ENCODE results near the gene EPHA3. TPM values are rescaled to one million over a fixed set of nuclear protein-coding genes. Genes with fewer than 3 reads are reported as not detected.
"Not testable (repeated sequence)": the region's sequence is repeated elsewhere in the genome, so short reads cannot be mapped to it uniquely, and the experiment has no call there.

EPHA3 gene
- total RNA-seq, 1 experiment from 2014 or later, result not detected

GRCh38 chr3:89340408-89340807 is 233.0 kb downstream of the EPHA3 start:
- no peaks in the 10 kb centered on the region for H3K4me1 ChIP-seq
- ChIA-PET POLR2A (interaction anchor here (0.5 kb wide), 1 partner anchor 155 kb away, joined by 3 read pairs; no protein-coding TSS in a partner anchor), CTCF (no interaction called here)
- Mint-ChIP-seq H3K4me3 (ENCODE audit: unreplicated experiment) (no peak overlapping the region), H3K9me3 (ENCODE audit: unreplicated experiment) (no peaks in the 10 kb centered on the region), H3K4me1 (ENCODE audit: low read depth, unreplicated experiment) (no peaks in the 10 kb centered on the region), H3K27me3 (ENCODE audit: insufficient read depth, unreplicated experiment) (no peaks in the 10 kb centered on the region), H3K36me3 (ENCODE audit: insufficient read depth, unreplicated experiment) (no peaks in the 10 kb centered on the region), H3K27ac (ENCODE audit: unreplicated experiment) (no peak overlapping the region)
- no peaks in the 10 kb centered on the region for H3K9me3 ChIP-seq
- no peaks in the 10 kb centered on the region for H3K27me3 ChIP-seq (replicated peaks; ENCODE audit: control insufficient read depth, insufficient read depth, low read length)
- intact Hi-C loops (cut with micrococcal nuclease; ENCODE audit: unreplicated experiment), result no loop called here
- no TSS peak for BruUV-seq (replicated peaks)
- TF ChIP-seq CTCF (IDR thresholded peaks at IDR 0.05; ENCODE audit: insufficient read depth in 1 of 2, low read depth in 1 of 2, low read length in 1 of 2, severe bottlenecking in 1 of 2, unreplicated experiment in 1 of 2), result no peak
- DNase-seq, result no peak
- H3K36me3 ChIP-seq (ENCODE audit: control insufficient read depth, insufficient read depth, low read length), result no peaks in the 10 kb centered on the region
- H3K4me3 ChIP-seq (ENCODE audit: low read depth, low read length), result no peak overlapping the region

- Mint-ChIP-seq H3K4me3 (ENCODE audit: unreplicated experiment) (no peak overlapping the region), H3K9me3 (ENCODE audit: unreplicated experiment) (no peaks in the 10 kb centered on the region), H3K4me1 (ENCODE audit: low read depth, unreplicated experiment) (no peaks in the 10 kb centered on the region), H3K36me3 (ENCODE audit: insufficient read depth, unreplicated experiment) (no peaks in the 10 kb centered on the region), H3K27me3 (ENCODE audit: insufficient read depth, unreplicated experiment) (no peaks in the 10 kb centered on the region), H3K27ac (ENCODE audit: unreplicated experiment) (no peak overlapping the region)
- no peak for TF ChIP-seq CTCF (IDR thresholded peaks at IDR 0.05; ENCODE audit: insufficient read depth in 1 of 2, low read depth in 1 of 2, low read length in 1 of 2, severe bottlenecking in 1 of 2, unreplicated experiment in 1 of 2)
- intact Hi-C loops (cut with micrococcal nuclease; ENCODE audit: unreplicated experiment), result no loop called here
- H3K36me3 ChIP-seq (ENCODE audit: control insufficient read depth, insufficient read depth, low read length), result no peaks in the 10 kb centered on the region
- no peaks in the 10 kb centered on the region for H3K4me1 ChIP-seq
- POLR2A ChIA-PET, result no interaction called here
- BruUV-seq (replicated peaks), result no TSS peak
- no peaks in the 10 kb centered on the region for H3K27me3 ChIP-seq (replicated peaks; ENCODE audit: control insufficient read depth, insufficient read depth, low read length)
- H3K4me3 ChIP-seq (ENCODE audit: low read depth, low read length), result no peak overlapping the region
- H3K9me3 ChIP-seq, result no peaks in the 10 kb centered on the region
- CTCF ChIA-PET, result no interaction called here
- DNase-seq, result no peak
These were observed 236.7 kb downstream of the EPHA3 start for GRCh38 chr3:89344076-89344475.

GRCh38 chr3:89350935-89351334 is 243.5 kb downstream of the EPHA3 start:
- POLR2A ChIA-PET; intact Hi-C loops (cut with micrococcal nuclease; ENCODE audit: unreplicated experiment); H3K9me3 ChIP-seq; H3K27me3 Mint-ChIP-seq (ENCODE audit: insufficient read depth, unreplicated experiment); H3K36me3 Mint-ChIP-seq (ENCODE audit: insufficient read depth, unreplicated experiment); H3K27ac Mint-ChIP-seq (ENCODE audit: unreplicated experiment); H3K4me1 ChIP-seq; CTCF ChIA-PET; H3K9me3 Mint-ChIP-seq (ENCODE audit: unreplicated experiment); H3K27me3 ChIP-seq (replicated peaks; ENCODE audit: control insufficient read depth, insufficient read depth, low read length); H3K4me3 ChIP-seq (ENCODE audit: low read depth, low read length); H3K4me3 Mint-ChIP-seq (ENCODE audit: unreplicated experiment); DNase-seq; H3K36me3 ChIP-seq (ENCODE audit: control insufficient read depth, insufficient read depth, low read length); H3K4me1 Mint-ChIP-seq (ENCODE audit: low read depth, unreplicated experiment); BruUV-seq (replicated peaks): not testable (repeated sequence)

GRCh38 chr3:89353465-89353864 is 246.0 kb downstream of the EPHA3 start:
- Mint-ChIP-seq H3K4me3 (ENCODE audit: unreplicated experiment) (no peak overlapping the region), H3K27ac (ENCODE audit: unreplicated experiment) (no peak overlapping the region), H3K9me3 (ENCODE audit: unreplicated experiment) (peaks cover 9% of the 10 kb centered on the region), H3K27me3 (ENCODE audit: insufficient read depth, unreplicated experiment) (no peaks in the 10 kb centered on the region), H3K4me1 (ENCODE audit: low read depth, unreplicated experiment) (no peaks in the 10 kb centered on the region), H3K36me3 (ENCODE audit: insufficient read depth, unreplicated experiment) (no peaks in the 10 kb centered on the region)
- CTCF ChIA-PET, result no interaction called here
- Histone ChIP-seq H3K36me3 (ENCODE audit: control insufficient read depth, insufficient read depth, low read length) (no peaks in the 10 kb centered on the region), H3K27me3 (replicated peaks; ENCODE audit: control insufficient read depth, insufficient read depth, low read length) (no peaks in the 10 kb centered on the region), H3K4me1 (no peaks in the 10 kb centered on the region), H3K4me3 (ENCODE audit: low read depth, low read length) (no peak overlapping the region), H3K9me3 (no peaks in the 10 kb centered on the region)
- intact Hi-C loops (cut with micrococcal nuclease; ENCODE audit: unreplicated experiment), result no loop called here
- no peak for TF ChIP-seq CTCF (IDR thresholded peaks at IDR 0.05; ENCODE audit: insufficient read depth in 1 of 2, low read depth in 1 of 2, low read length in 1 of 2, severe bottlenecking in 1 of 2, unreplicated experiment in 1 of 2)
- BruUV-seq (replicated peaks), result no TSS peak
- POLR2A ChIA-PET, result no interaction called here
- no peak for DNase-seq
